PC-3 (cell line): ENCODE data around the gene HOMER3. TPM values are rescaled to one million over a fixed set of nuclear protein-coding genes. Genes with fewer than 3 reads are reported as not detected.

ENCODE experiments used
- ATAC-seq: fragments of 200-7000 bp; cut with Tn5 transposase; 2 replicates; pipeline ENCODE4 v1.9.1; 2020; ENCODE audit warnings: mild to moderate bottlenecking, moderate library complexity
- BruUV-seq: library from RNA; stranded (reverse); fragments of 400-500 nt; replicated peaks from 2 replicates; lab custom pipeline; 2021; lab: Mats Ljungman, UMichigan
- CTCF ChIA-PET: fragments of 300-600 bp; sonication (Branson Sonifier 250); formaldehyde crosslinking; loops from one replicate; lab custom pipeline; 2022; ENCODE audit warnings: antibody characterized with exemption; lab: Charles Lee
- POLR2A ChIA-PET: fragments of 300-600 bp; sonication (Branson Sonifier 250); formaldehyde crosslinking; loops from one replicate; lab custom pipeline; 2022; ENCODE audit warnings: antibody characterized with exemption; ENCODE audit not compliant: unreplicated experiment; lab: Charles Lee
- DNase-seq: peaks from one replicate; pipeline ENCODE4 v3.0.0-alpha.2; 2015
- H2AFZ ChIP-seq: fragments of 300-600 bp; sonication (generic); 2 replicates; pipeline ENCODE4 v1.6.0; 2016; ENCODE audit warnings: antibody characterized with exemption, low read length
- H3F3A ChIP-seq: fragments of 300-600 bp; sonication (generic); one replicate; pipeline ENCODE4 v1.6.0; 2017; ENCODE audit warnings: antibody characterized with exemption, low read length, control low read depth, mild to moderate bottlenecking; ENCODE audit not compliant: unreplicated experiment
- H3K27ac ChIP-seq: fragments of 300-600 bp; sonication (generic); 2 replicates; pipeline ENCODE4 v1.5.1; 2016; ENCODE audit warnings: mild to moderate bottlenecking, low read length
- H3K27me3 ChIP-seq: fragments of 300-600 bp; sonication (generic); 2 replicates; pipeline ENCODE4 v1.6.1; 2016; ENCODE audit warnings: low read length, mixed read lengths
- H3K36me3 ChIP-seq: fragments of 300-600 bp; sonication (generic); 2 replicates; pipeline ENCODE4 v1.6.1; 2016; ENCODE audit warnings: low read depth, mixed run types, low read length, mixed read lengths
- H3K4me1 ChIP-seq: fragments of 300-600 bp; sonication (generic); 2 replicates; pipeline ENCODE4 v1.5.1; 2016; ENCODE audit warnings: low read length; ENCODE audit not compliant: insufficient read depth
- H3K4me2 ChIP-seq: fragments of 300-600 bp; sonication (generic); 2 replicates; pipeline ENCODE4 v1.6.0; 2016; ENCODE audit warnings: low read length
- H3K4me3 ChIP-seq: fragments of 300-600 bp; sonication (generic); 2 replicates; pipeline ENCODE4 v1.5.1; 2016; ENCODE audit warnings: mild to moderate bottlenecking, low read length, mixed read lengths
- H3K79me2 ChIP-seq: fragments of 300-600 bp; sonication (generic); 2 replicates; pipeline ENCODE4 v1.6.1; 2017; ENCODE audit warnings: low read length, mixed read lengths
- H3K9ac ChIP-seq: fragments of 300-600 bp; sonication (generic); 2 replicates; pipeline ENCODE4 v1.6.0; 2016; ENCODE audit warnings: mild to moderate bottlenecking, low read length
- H3K9me2 ChIP-seq: fragments of 300-600 bp; sonication (generic); replicated peaks from 2 replicates; pipeline ENCODE4 v1.6.1; 2016; ENCODE audit warnings: mixed run types, low read length, mixed read lengths
- H3K9me3 ChIP-seq: fragments of 300-600 bp; sonication (generic); 2 replicates; pipeline ENCODE4 v1.6.1; 2016; ENCODE audit warnings: low read length, mixed read lengths
- H4K20me1 ChIP-seq: fragments of 300-600 bp; sonication (generic); 2 replicates; pipeline ENCODE4 v1.6.1; 2016; ENCODE audit warnings: low read length, mixed read lengths
- CTCF ChIP-seq: fragments of 300-600 bp; sonication (generic); conservative IDR thresholded peaks from 2 replicates; pipeline ENCODE4 v1.5.1; 2017; ENCODE audit warnings: antibody characterized with exemption, low read depth, mild to moderate bottlenecking, low read length
- EZH2 ChIP-seq: fragments of 300-600 bp; sonication (generic); IDR thresholded peaks from one replicate; pipeline ENCODE4 v1.6.1; 2017; ENCODE audit warnings: antibody characterized with exemption, mild to moderate bottlenecking, low read length; ENCODE audit not compliant: unreplicated experiment
- EZH2phosphoT487 ChIP-seq: fragments of 300-600 bp; sonication (generic); IDR thresholded peaks from 2 replicates; pipeline ENCODE4 v1.6.1; 2018; ENCODE audit warnings: mild to moderate bottlenecking, antibody characterized with exemption, low read length, borderline replicate concordance
- intact Hi-C: fragments of 100-400 bp; cut with micrococcal nuclease; formaldehyde crosslinking; loops from 2 replicates; pipeline ENCODE4 v1.9.0; 2023
- total RNA-seq: library from RNA; depleted of rRNA; stranded (reverse); fragments of >200 nt; gene quantifications from 2 replicates; pipeline ENCODE4 v1.2.3, GENCODE V29; 2014

The HOMER3 gene
- total RNA-seq, 1 experiment from 2014 or later = 118 TPM

GRCh38 chr19:18984251-18984650 is 43.2 kb upstream of the HOMER3 start:
- ChIA-PET CTCF (interaction anchor here (0.6 kb wide), 1 partner anchor 78 kb away, joined by 3 read pairs; no protein-coding TSS in a partner anchor), POLR2A (interaction anchor here (0.7 kb wide), 1 partner anchor 17 kb away, joined by 4 read pairs; no protein-coding TSS in a partner anchor)
- Histone ChIP-seq H3K9ac (no peak overlapping the region), H4K20me1 (no peaks in the 10 kb centered on the region), H3K9me3 (no peaks in the 10 kb centered on the region), H3F3A (no peaks in the 10 kb centered on the region), H3K27me3 (no peaks in the 10 kb centered on the region), H3K4me3 (no peak overlapping the region), H3K4me2 (no peak overlapping the region), H3K36me3 (no peaks in the 10 kb centered on the region), H3K9me2 (no peaks in the 10 kb centered on the region), H2AFZ (no peak overlapping the region), H3K27ac (no peak overlapping the region), H3K79me2 (no peaks in the 10 kb centered on the region), H3K4me1 (no peaks in the 10 kb centered on the region)
- BruUV-seq = no TSS peak
- DNase-seq (no peak), ATAC-seq (no peak)
- TF ChIP-seq CTCF = no peak
- TF ChIP-seq EZH2 = no peak
- intact Hi-C loops = no loop called here

- no peak for ATAC-seq
- no TSS peak for BruUV-seq
- Histone ChIP-seq H3K79me2 (no peaks in the 10 kb centered on the region), H3K9me3 (no peaks in the 10 kb centered on the region), H3F3A (no peaks in the 10 kb centered on the region), H3K27ac (no peak overlapping the region), H3K4me2 (no peak overlapping the region), H3K9me2 (no peaks in the 10 kb centered on the region), H4K20me1 (no peaks in the 10 kb centered on the region), H3K4me3 (no peak overlapping the region), H2AFZ (no peak overlapping the region), H3K27me3 (no peaks in the 10 kb centered on the region), H3K9ac (no peak overlapping the region), H3K4me1 (no peaks in the 10 kb centered on the region), H3K36me3 (no peaks in the 10 kb centered on the region)
- ChIA-PET CTCF (no interaction called here), POLR2A (interaction anchor here (0.6 kb wide), 1 partner anchor 63 kb away, joined by 20 read pairs; the partner anchor contains the start of gene DDX49)
- no peak for DNase-seq
- intact Hi-C loops = no loop called here
- TF ChIP-seq EZH2phosphoT487 (no peak), EZH2 (no peak), CTCF (no peak)
Observed at GRCh38 chr19:18982669-18983068, 41.7 kb upstream of the HOMER3 start.

- no peak for TF ChIP-seq EZH2
- no peak for TF ChIP-seq EZH2phosphoT487
- TF ChIP-seq CTCF = no peak
- no peaks in the 10 kb centered on the region for H3K9me3 ChIP-seq
- H3K27me3 ChIP-seq = no peaks in the 10 kb centered on the region
- BruUV-seq = no TSS peak
- no peaks in the 10 kb centered on the region for H3F3A ChIP-seq
- H3K36me3 ChIP-seq = no peaks in the 10 kb centered on the region
- no peak for ATAC-seq
- H3K4me3 ChIP-seq = no peak overlapping the region
- no peak overlapping the region for H3K27ac ChIP-seq
- intact Hi-C loops = no loop called here
- no peaks in the 10 kb centered on the region for H3K79me2 ChIP-seq
- ChIA-PET CTCF (interaction anchor here (0.6 kb wide), 1 partner anchor 82 kb away, joined by 5 read pairs; no protein-coding TSS in a partner anchor), POLR2A (no interaction called here)
- DNase-seq = no peak
- H3K4me2 ChIP-seq = no peak overlapping the region
- no peak overlapping the region for H3K9ac ChIP-seq
- no peak overlapping the region for H2AFZ ChIP-seq
- no peaks in the 10 kb centered on the region for H3K9me2 ChIP-seq
- H3K4me1 ChIP-seq = no peaks in the 10 kb centered on the region
- H4K20me1 ChIP-seq = no peaks in the 10 kb centered on the region
Observed at GRCh38 chr19:18980432-18981020, 39.5 kb upstream of the HOMER3 start.
